Vagina (tissue), 2 donors: ENCODE results near the gene CD8B2.
"Not testable (repeated sequence)": the region's sequence is repeated elsewhere in the genome, so short reads cannot be mapped to it uniquely, and the experiment has no call there.

Experiments
- POLR2A ChIP-seq, 2 donors: fragments of 450-650 bp; IDR thresholded peaks; one replicate each; pipeline ENCODE4 v1.6.1; 2017; ENCODE audit warnings: antibody characterized with exemption in 2 of 2, mild to moderate bottlenecking in 2 of 2, moderate library complexity in 2 of 2
- POLR2AphosphoS5 ChIP-seq, 2 donors: sonication (generic); formaldehyde crosslinking; IDR thresholded peaks; one replicate each; pipeline ENCODE4 v1.9.0; 2017; ENCODE audit warnings: antibody characterized with exemption in 2 of 2, mild to moderate bottlenecking in 2 of 2, low read depth in 1 of 2; ENCODE audit not compliant: insufficient read depth in 1 of 2
- TF ChIP-seq, protein P1 (sequence below), 3 experiments: fragments of 450-650 bp in 2 of 3; fragments of 200-600 bp in 1 of 3; sonication (generic) in 1 of 3; IDR thresholded peaks; one replicate each; pipeline ENCODE4 v1.5.1; 2017 to 2019; ENCODE audit warnings: antibody characterized with exemption in 3 of 3, mild to moderate bottlenecking in 2 of 3, moderate library complexity in 2 of 3

DNA sequence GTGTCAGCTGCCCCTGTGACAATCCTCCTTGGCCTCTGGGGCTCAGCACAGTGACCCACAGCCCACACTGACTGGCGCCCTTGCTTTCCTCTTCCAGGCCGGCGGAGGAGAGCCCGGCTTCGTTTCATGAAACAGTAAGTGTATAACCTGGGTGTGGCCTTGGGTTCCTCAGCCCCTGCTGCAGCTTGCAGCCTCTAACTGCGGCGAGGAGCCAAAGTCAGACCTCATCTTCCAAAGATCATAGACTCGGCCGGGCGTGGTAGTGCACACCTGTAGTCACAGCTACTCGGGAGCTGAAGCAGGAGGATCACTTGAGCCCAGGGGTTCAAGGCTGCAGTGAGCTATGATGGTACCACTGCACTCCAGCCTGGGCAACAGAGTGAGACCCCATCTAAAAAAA, 17.0 kb downstream of the CD8B2 start:
- TF ChIP-seq, protein P1, sequence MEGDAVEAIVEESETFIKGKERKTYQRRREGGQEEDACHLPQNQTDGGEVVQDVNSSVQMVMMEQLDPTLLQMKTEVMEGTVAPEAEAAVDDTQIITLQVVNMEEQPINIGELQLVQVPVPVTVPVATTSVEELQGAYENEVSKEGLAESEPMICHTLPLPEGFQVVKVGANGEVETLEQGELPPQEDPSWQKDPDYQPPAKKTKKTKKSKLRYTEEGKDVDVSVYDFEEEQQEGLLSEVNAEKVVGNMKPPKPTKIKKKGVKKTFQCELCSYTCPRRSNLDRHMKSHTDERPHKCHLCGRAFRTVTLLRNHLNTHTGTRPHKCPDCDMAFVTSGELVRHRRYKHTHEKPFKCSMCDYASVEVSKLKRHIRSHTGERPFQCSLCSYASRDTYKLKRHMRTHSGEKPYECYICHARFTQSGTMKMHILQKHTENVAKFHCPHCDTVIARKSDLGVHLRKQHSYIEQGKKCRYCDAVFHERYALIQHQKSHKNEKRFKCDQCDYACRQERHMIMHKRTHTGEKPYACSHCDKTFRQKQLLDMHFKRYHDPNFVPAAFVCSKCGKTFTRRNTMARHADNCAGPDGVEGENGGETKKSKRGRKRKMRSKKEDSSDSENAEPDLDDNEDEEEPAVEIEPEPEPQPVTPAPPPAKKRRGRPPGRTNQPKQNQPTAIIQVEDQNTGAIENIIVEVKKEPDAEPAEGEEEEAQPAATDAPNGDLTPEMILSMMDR (IDR thresholded peaks at IDR 0.05), result not testable (repeated sequence)
- TF ChIP-seq POLR2AphosphoS5 (IDR thresholded peaks at IDR 0.05; ENCODE audit: insufficient read depth in 1 of 2, low read depth in 1 of 2); POLR2A (IDR thresholded peaks at IDR 0.05): not testable (repeated sequence)
